SK-N-SH (cell line): ENCODE results near the gene PPEF1. TPM values are rescaled to one million over a fixed set of nuclear protein-coding genes. Genes with fewer than 3 reads are reported as not detected.

ENCODE experiments used
- CTCF ChIA-PET: fragments of 300-600, 350-600 bp; formaldehyde crosslinking; extraction: SDS; loops from one replicate; lab custom pipeline; 2021; lab: Yijun Ruan, JAX
- POLR2A ChIA-PET: fragments of 350-600 bp; sonication (Branson Sonifier 250); formaldehyde crosslinking; extraction: SDS; loops from one replicate; lab custom pipeline; 2020; ENCODE audit warnings: antibody characterized with exemption, inconsistent platforms; lab: Yijun Ruan, JAX
- DNase-seq: peaks from one replicate; pipeline ENCODE4 v3.0.0; 2012
- H2AFZ ChIP-seq: fragments of 200-600 bp; sonication (generic); 2 replicates; pipeline ENCODE4 v1.8.1; 2016; ENCODE audit warnings: antibody characterized with exemption, mild to moderate bottlenecking, low read depth
- H3F3A ChIP-seq: fragments of 200-600 bp; sonication (generic); replicated peaks from 2 replicates; pipeline ENCODE3; 2016; ENCODE audit warnings: antibody characterized with exemption, mild to moderate bottlenecking; ENCODE audit not compliant: insufficient read depth
- H3K27ac ChIP-seq, 2 experiments: fragments of 200-500 bp in 1 of 2; fragments of 200-600 bp in 1 of 2; sonication (Bioruptor generic) in 1 of 2; sonication (generic), shearing (Covaris generic) in 1 of 2; 2 replicates each; pipeline versions ENCODE4 v1.5.1 to v1.6.1; 2014 to 2016; ENCODE audit warnings: low read depth in 2 of 2, inconsistent platforms in 1 of 2, low read length in 1 of 2, mild to moderate bottlenecking in 1 of 2, mixed read lengths in 1 of 2
- H3K27me3 ChIP-seq: fragments of 200-600 bp; sonication (generic), shearing (Covaris generic); 2 replicates; pipeline ENCODE4 v1.6.1; 2016; ENCODE audit warnings: mixed run types; ENCODE audit not compliant: insufficient read depth
- H3K36me3 ChIP-seq, 2 experiments: fragments of 200-500 bp in 1 of 2; fragments of 200-600 bp in 1 of 2; sonication (Bioruptor generic) in 1 of 2; sonication (generic) in 1 of 2; replicated peaks in 1 of 2; 2 replicates each; pipeline versions ENCODE3 to v1.5.1; 2014 to 2016; ENCODE audit warnings: low read length in 1 of 2, mild to moderate bottlenecking in 1 of 2; ENCODE audit not compliant: insufficient read depth in 2 of 2, control insufficient read depth in 1 of 2
- H3K4me1 ChIP-seq, 2 experiments: fragments of 200-500 bp in 1 of 2; fragments of 200-600 bp in 1 of 2; sonication (Bioruptor generic) in 1 of 2; sonication (generic), shearing (Covaris generic) in 1 of 2; 2 replicates each; pipeline versions ENCODE4 v1.5.1 to v1.6.1; 2014 to 2016; ENCODE audit warnings: low read depth in 1 of 2, low read length in 1 of 2, mixed run types in 1 of 2; ENCODE audit not compliant: insufficient read depth in 2 of 2, control insufficient read depth in 1 of 2
- H3K4me2 ChIP-seq: fragments of 200-600 bp; sonication (generic), shearing (Covaris generic); 2 replicates; pipeline ENCODE4 v1.6.1; 2017; ENCODE audit warnings: mixed run types
- H3K4me3 ChIP-seq, 2 experiments: fragments of 200-500 bp in 1 of 2; fragments of 200-600 bp in 1 of 2; sonication (Bioruptor generic) in 1 of 2; sonication (generic), shearing (Covaris generic) in 1 of 2; 2 replicates each; pipeline versions ENCODE4 v1.5.1 to v1.8.1; 2014 to 2016; ENCODE audit warnings: low read depth in 2 of 2, inconsistent platforms in 1 of 2, low read length in 1 of 2, mild to moderate bottlenecking in 1 of 2, mixed read lengths in 1 of 2, moderate library complexity in 1 of 2
- H3K79me2 ChIP-seq: fragments of 200-600 bp; sonication (generic); 2 replicates; pipeline ENCODE4 v1.8.1; 2017; ENCODE audit warnings: mild to moderate bottlenecking; ENCODE audit not compliant: insufficient read depth
- H3K9ac ChIP-seq: fragments of 200-600 bp; sonication (generic); 2 replicates; pipeline ENCODE4 v1.6.1; 2017; ENCODE audit warnings: mixed run types
- H3K9me2 ChIP-seq: fragments of 200-600 bp; sonication (generic); 2 replicates; pipeline ENCODE4 v1.6.1; 2017; ENCODE audit warnings: mixed run types
- H3K9me3 ChIP-seq: fragments of 200-600 bp; sonication (generic); 2 replicates; pipeline ENCODE4 v1.6.1; 2017; ENCODE audit warnings: mixed run types, mild to moderate bottlenecking, moderate library complexity
- H4K20me1 ChIP-seq: fragments of 200-600 bp; sonication (generic); 2 replicates; pipeline ENCODE4 v1.6.1; 2017; ENCODE audit warnings: mild to moderate bottlenecking, mixed run types; ENCODE audit not compliant: insufficient read depth
- CHD2 ChIP-seq: fragments of 150-350 bp; IDR thresholded peaks from 2 replicates; pipeline ENCODE4 v1.6.1; 2018; ENCODE audit warnings: low read length; ENCODE audit not compliant: partially characterized antibody
- CTCF ChIP-seq: fragments of 200-600 bp; sonication (generic); IDR thresholded peaks from 2 replicates; pipeline ENCODE4 v1.6.1; 2017; ENCODE audit warnings: antibody characterized with exemption, mild to moderate bottlenecking, moderate library complexity
- ELF1 ChIP-seq: IDR thresholded peaks from 2 replicates; pipeline ENCODE4 v1.4.0; 2012
- FOSL2 ChIP-seq: IDR thresholded peaks from 2 replicates; pipeline ENCODE4 v1.4.0; 2012; ENCODE audit warnings: low read depth, mild to moderate bottlenecking, moderate library complexity, borderline replicate concordance
- FOXJ3 ChIP-seq: sonication (generic); formaldehyde crosslinking; IDR thresholded peaks from 2 replicates; pipeline ENCODE4 v1.5.1; 2020; ENCODE audit warnings: mild to moderate bottlenecking, missing genetic modification reagents
- FOXM1 ChIP-seq: IDR thresholded peaks from 2 replicates; pipeline ENCODE4 v1.4.0; 2012; ENCODE audit warnings: low read depth, mild to moderate bottlenecking
- GABPA ChIP-seq: IDR thresholded peaks from 2 replicates; pipeline ENCODE4 v1.4.0; 2012; ENCODE audit warnings: low read depth, mild to moderate bottlenecking
- JUND ChIP-seq: IDR thresholded peaks from 2 replicates; pipeline ENCODE4 v1.4.0; 2012
- MAX ChIP-seq: IDR thresholded peaks from 2 replicates; pipeline ENCODE4 v1.4.0; 2012; ENCODE audit warnings: low read depth
- MXI1 ChIP-seq: IDR thresholded peaks from 2 replicates; pipeline ENCODE4 v1.6.1; 2012; ENCODE audit warnings: mild to moderate bottlenecking, low read depth, low read length, improper control_type of control experiment
- NRF1 ChIP-seq: IDR thresholded peaks from 2 replicates; pipeline ENCODE4 v1.6.1; 2012; ENCODE audit warnings: low read depth, mild to moderate bottlenecking, low read length
- PBX3 ChIP-seq: IDR thresholded peaks from 2 replicates; pipeline ENCODE4; 2012
- RAD21 ChIP-seq: IDR thresholded peaks from 2 replicates; pipeline ENCODE4 v1.6.1; 2012; ENCODE audit warnings: mild to moderate bottlenecking, low read length
- RFX5 ChIP-seq: IDR thresholded peaks from 2 replicates; pipeline ENCODE4 v1.6.1; 2012; ENCODE audit warnings: mild to moderate bottlenecking, improper control_type of control experiment, low read length
- SIN3A ChIP-seq: IDR thresholded peaks from 2 replicates; pipeline ENCODE4 v1.6.1; 2012; ENCODE audit warnings: low read depth, mild to moderate bottlenecking, low read length, moderate library complexity, borderline replicate concordance
- SMC3 ChIP-seq: IDR thresholded peaks from 2 replicates; pipeline ENCODE4 v1.6.1; 2012; ENCODE audit warnings: low read depth, low read length, improper control_type of control experiment
- USF1 ChIP-seq: IDR thresholded peaks from 2 replicates; pipeline ENCODE4 v1.4.0; 2012; ENCODE audit warnings: low read depth, borderline replicate concordance
- USF2 ChIP-seq: fragments of 150-350 bp; IDR thresholded peaks from 2 replicates; pipeline ENCODE4 v1.6.1; 2017; ENCODE audit warnings: antibody characterized with exemption, low read length, low read depth, borderline replicate concordance
- YY1 ChIP-seq: IDR thresholded peaks from 2 replicates; pipeline ENCODE4 v1.4.0; 2012; ENCODE audit warnings: low read depth, mild to moderate bottlenecking
- ZBTB33 ChIP-seq: IDR thresholded peaks from 2 replicates; pipeline ENCODE4 v1.4.0; 2012; ENCODE audit warnings: low read depth, borderline replicate concordance
- WGBS: methylation state at CpG from one replicate; pipeline ENCODE4 v1.1.6; 2017; ENCODE audit warnings: low lambda C conversion rate; 5-methylcytosine and 5-hydroxymethylcytosine counted together
- polyA plus RNA-seq, 3 experiments: library from polyadenylated mRNA; depleted of rRNA; stranded (reverse); fragments of >200 nt; gene quantifications; 2 replicates each; pipeline ENCODE4 v1.2.3, GENCODE V29; 2012

The PPEF1 gene
- polyA plus RNA-seq, 1 of the 3 experiments (the other 2 are of a cell fraction): 0.16 TPM

- no peak overlapping the region for H3K9ac ChIP-seq
- H3K36me3 ChIP-seq: no peaks in the 10 kb centered on the region
- no peaks in the 10 kb centered on the region for H3K9me3 ChIP-seq
- peaks cover 0 to 3% of the 10 kb centered on the region in 2 experiments; a peak in 1 of 4 replicates for H3K4me1 ChIP-seq
- no peaks in the 10 kb centered on the region for H4K20me1 ChIP-seq
- H3K4me3 ChIP-seq: no peak overlapping the region
- CTCF ChIA-PET: interaction anchor here (1.3 kb wide), 1 partner anchor 230 kb away, joined by 3 read pairs; no protein-coding TSS in a partner anchor
- 70% methylated on average over 15 of the region's 15 CpGs for WGBS
- no peak overlapping the region for H3K4me2 ChIP-seq
- no peaks in the 10 kb centered on the region for H3F3A ChIP-seq
- no peaks in the 10 kb centered on the region; the same call in 1 of the 2 replicates for H3K27me3 ChIP-seq
- no peak overlapping the region for H3K27ac ChIP-seq
- H2AFZ ChIP-seq: no peak overlapping the region
- H3K9me2 ChIP-seq: no peaks in the 10 kb centered on the region
- no peak for TF ChIP-seq RFX5
- TF ChIP-seq ELF1: no peak
- no peak for TF ChIP-seq CTCF
- TF ChIP-seq FOSL2: no peak
- no peak for TF ChIP-seq GABPA
- no peak for TF ChIP-seq SIN3A
- no peak for TF ChIP-seq MAX
- TF ChIP-seq USF1: no peak
- TF ChIP-seq JUND: no peak
- no peaks in the 10 kb centered on the region for H3K79me2 ChIP-seq
- DNase-seq: no peak
- POLR2A ChIA-PET: no interaction called here
Observed at GRCh38 chrX:18668071-18668835, 39.2 kb upstream of the PPEF1 start.

GRCh38 chrX:18672008-18672407 lies 35.4 kb upstream of the PPEF1 start, which contains the start of gene RS1:
RS1 (minus strand) TSS chrX:18672108; CDS start chrX:18672068, 40 bp downstream.
- TF ChIP-seq CHD2: no peak
- no peak for TF ChIP-seq FOXJ3
- TF ChIP-seq NRF1: no peak
- no peak for TF ChIP-seq RAD21
- no peak for TF ChIP-seq MXI1
- TF ChIP-seq FOSL2: no peak
- no peak for TF ChIP-seq YY1
- TF ChIP-seq RFX5: no peak
- no peak for TF ChIP-seq FOXM1
- TF ChIP-seq ZBTB33: no peak
- no peak for TF ChIP-seq PBX3
- no peak for TF ChIP-seq USF2
- TF ChIP-seq GABPA: no peak
- no peak for TF ChIP-seq SMC3
- TF ChIP-seq, all 33 proteins: peak for 0
- H3K36me3 ChIP-seq: no peaks in the 10 kb centered on the region
- POLR2A ChIA-PET: no interaction called here
- no peaks in the 10 kb centered on the region for H3K9me2 ChIP-seq
- no peak within 1 kb of the TSS for H2AFZ ChIP-seq
- no peaks in the 10 kb centered on the region for H4K20me1 ChIP-seq
- DNase-seq: no peak
- H3K9me3 ChIP-seq: no peaks in the 10 kb centered on the region
- no peaks in the 10 kb centered on the region for H3K79me2 ChIP-seq
- no peak within 1 kb of the TSS for H3K27ac ChIP-seq
- CTCF ChIA-PET: no interaction called here
- H3F3A ChIP-seq: no peaks in the 10 kb centered on the region
- peaks cover 0 to 12% of the 10 kb centered on the region in 2 experiments; a peak in 2 of 4 replicates for H3K4me1 ChIP-seq
- no peak within 1 kb of the TSS for H3K9ac ChIP-seq
- H3K4me3 ChIP-seq: no peak within 1 kb of the TSS
- no peak within 1 kb of the TSS for H3K4me2 ChIP-seq
- no peaks in the 10 kb centered on the region for H3K27me3 ChIP-seq
- 67% methylated on average over 10 of the region's 10 CpGs for WGBS
